GM23338 (cell line): ENCODE data around the gene RIMS4.

Experiments used
- CTCF ChIP-seq, 2 experiments: fragments of 200-600 bp in 1 of 2; sonication (generic) in 1 of 2; conservative IDR thresholded peaks; 2 replicates each; pipeline versions ENCODE4 v1.5.1 to v1.6.1; 2016 to 2017; ENCODE audit warnings: antibody characterized with exemption in 2 of 2, low read depth in 2 of 2, mild to moderate bottlenecking in 2 of 2, moderate library complexity in 1 of 2
- EZH2phosphoT487 ChIP-seq: fragments of 200-600 bp; sonication (generic); IDR thresholded peaks from one replicate; pipeline ENCODE4 v1.8.1; 2018; ENCODE audit warnings: antibody characterized with exemption; ENCODE audit not compliant: unreplicated experiment
- POLR2AphosphoS5 ChIP-seq: IDR thresholded peaks from 2 replicates; pipeline ENCODE4 v1.6.1; 2016; ENCODE audit warnings: antibody characterized with exemption, low read depth
- REST ChIP-seq: IDR thresholded peaks from one replicate; pipeline ENCODE4 v1.6.1; 2018; ENCODE audit warnings: antibody characterized with exemption; ENCODE audit not compliant: unreplicated experiment
- ZNF331 ChIP-seq: fragments of 250-450 bp; sonication (Bioruptor Pico); IDR thresholded peaks from 2 replicates; pipeline ENCODE4 v1.5.0; 2020; ENCODE audit warnings: low read depth, mild to moderate bottlenecking, moderate library complexity

GRCh38 chr20:44851545-44851944 lies 41.2 kb upstream of the RIMS4 start:
- TF ChIP-seq CTCF (conservative IDR thresholded peaks at IDR 0.05; ENCODE audit: low read depth in 2 of 2) (0 out of 4 replicates have a peak, but pooled peaks of 1 of the 2 experiments have one; percentile 12), POLR2AphosphoS5 (no peak), REST (no peak), ZNF331 (CRISPR knock-in tag) (no peak), EZH2phosphoT487 (no peak)
